ENCODE data around the gene CHCHD3.
"Not testable (repeated sequence)": the region's sequence is repeated elsewhere in the genome, so short reads cannot be mapped to it uniquely, and the experiment has no call there.

GRCh38 chr7:132967470-132967848 is 114.4 kb downstream of the CHCHD3 start:
- not testable (repeated sequence) for TF ChIP-seq CTCF (IDR thresholded peaks at IDR 0.05; ENCODE audit: low read depth, low read length); EZH2phosphoT487 (IDR thresholded peaks at IDR 0.05; ENCODE audit: low read depth)
